ENCODE results near the gene PTER.

Gene PTER

GRCh38 chr10:16470747-16471146 lies 33.9 kb downstream of the PTER start:
- Histone ChIP-seq H3K18ac (ENCODE audit: low read length) (no peak overlapping the region), H3K79me1 (ENCODE audit: low read depth, low read length) (no peaks in the 10 kb centered on the region), H3K27me3 (ENCODE audit: control insufficient read depth in 3 of 3, insufficient read depth in 3 of 3, low read depth in 1 of 3, low read length in 3 of 3) (no peaks in the 10 kb centered on the region), H3K23ac (ENCODE audit: low read depth, low read length, poor library complexity) (no peak overlapping the region), H2BK15ac (ENCODE audit: low read length) (no peak overlapping the region), H2BK12ac (ENCODE audit: low read length) (no peak overlapping the region), H3K4me3 (ENCODE audit: low read length in 2 of 2) (no peak overlapping the region), H3K36me3 (replicated peaks in 1 of 2; ENCODE audit: control insufficient read depth in 2 of 2, insufficient read depth in 2 of 2, low read length in 2 of 2) (no peaks in the 10 kb centered on the region), H3K9ac (ENCODE audit: low read depth, low read length, poor library complexity) (no peak overlapping the region), H2BK120ac (ENCODE audit: low read depth, low read length) (no peak overlapping the region), H3K27ac (replicated peaks; ENCODE audit: low read length) (no peak overlapping the region), H3K9me3 (replicated peaks in 1 of 2; ENCODE audit: control insufficient read depth in 2 of 2, insufficient read depth in 1 of 2, low read depth in 1 of 2, low read length in 2 of 2) (no peaks in the 10 kb centered on the region), H2AFZ (ENCODE audit: low read length) (no peak overlapping the region), H4K8ac (ENCODE audit: low read depth, low read length) (no peak overlapping the region), H2AK5ac (ENCODE audit: low read depth, low read length) (no peak overlapping the region), H3K14ac (ENCODE audit: low read length) (no peak overlapping the region), H3K4me2 (ENCODE audit: insufficient read depth, low read length, poor library complexity, severe bottlenecking) (no peak overlapping the region), H3K4me1 (ENCODE audit: control insufficient read depth in 2 of 2, insufficient read depth in 1 of 2, low read depth in 1 of 2, low read length in 2 of 2) (no peaks in the 10 kb centered on the region), H3K4ac (ENCODE audit: low read length) (no peak overlapping the region), H2BK5ac (ENCODE audit: low read length) (no peak overlapping the region), H4K91ac (ENCODE audit: low read depth, low read length, poor library complexity) (no peak overlapping the region)
- no CpG with 5 or more reads among the region's 5 CpGs for WGBS, 2 donors (ENCODE audit: extremely low coverage in 2 of 2, insufficient read length in 2 of 2, insufficient replicate concordance in 1 of 2)
- no peak for DNase-seq (ENCODE audit: low spot score)

- Histone ChIP-seq H2BK120ac (ENCODE audit: low read depth, low read length) (no peak overlapping the region), H3K18ac (ENCODE audit: low read length) (no peak overlapping the region), H3K4me2 (ENCODE audit: insufficient read depth, low read length, poor library complexity, severe bottlenecking) (no peak overlapping the region), H3K27me3 (ENCODE audit: control insufficient read depth in 3 of 3, insufficient read depth in 3 of 3, low read depth in 1 of 3, low read length in 3 of 3) (no peaks in the 10 kb centered on the region), H2BK12ac (ENCODE audit: low read length) (no peak overlapping the region), H2AFZ (ENCODE audit: low read length) (no peak overlapping the region), H3K9ac (ENCODE audit: low read depth, low read length, poor library complexity) (no peak overlapping the region), H2BK5ac (ENCODE audit: low read length) (no peak overlapping the region), H3K27ac (replicated peaks; ENCODE audit: low read length) (no peak overlapping the region), H2BK15ac (ENCODE audit: low read length) (no peak overlapping the region), H2AK5ac (ENCODE audit: low read depth, low read length) (no peak overlapping the region), H3K36me3 (replicated peaks in 1 of 2; ENCODE audit: control insufficient read depth in 2 of 2, insufficient read depth in 2 of 2, low read length in 2 of 2) (no peaks in the 10 kb centered on the region), H3K4me3 (ENCODE audit: low read length in 2 of 2) (no peak overlapping the region), H3K79me1 (ENCODE audit: low read depth, low read length) (no peaks in the 10 kb centered on the region), H3K4ac (ENCODE audit: low read length) (no peak overlapping the region), H3K14ac (ENCODE audit: low read length) (no peak overlapping the region), H3K9me3 (replicated peaks in 1 of 2; ENCODE audit: control insufficient read depth in 2 of 2, insufficient read depth in 1 of 2, low read depth in 1 of 2, low read length in 2 of 2) (no peaks in the 10 kb centered on the region), H3K4me1 (ENCODE audit: control insufficient read depth in 2 of 2, insufficient read depth in 1 of 2, low read depth in 1 of 2, low read length in 2 of 2) (no peaks in the 10 kb centered on the region), H4K91ac (ENCODE audit: low read depth, low read length, poor library complexity) (no peak overlapping the region), H3K23ac (ENCODE audit: low read depth, low read length, poor library complexity) (no peak overlapping the region), H4K8ac (ENCODE audit: low read depth, low read length) (no peak overlapping the region)
- no CpG with 5 or more reads among the region's 3 CpGs for WGBS, 2 donors (ENCODE audit: extremely low coverage in 2 of 2, insufficient read length in 2 of 2, insufficient replicate concordance in 1 of 2)
- no peak for DNase-seq (ENCODE audit: low spot score)
Measured at GRCh38 chr10:16472828-16473227, 36.0 kb downstream of the PTER start.

GRCh38 chr10:16477757-16478156 lies 40.9 kb downstream of the PTER start:
- H4K91ac ChIP-seq (ENCODE audit: low read depth, low read length, poor library complexity): no peak overlapping the region

GRCh38 chr10:16478801-16479200 lies 42.0 kb downstream of the PTER start:
- no peak overlapping the region for H2AK5ac ChIP-seq (ENCODE audit: low read depth, low read length)
- H3K27me3 ChIP-seq (ENCODE audit: control insufficient read depth in 3 of 3, insufficient read depth in 3 of 3, low read depth in 1 of 3, low read length in 3 of 3): no peaks in the 10 kb centered on the region
- H4K8ac ChIP-seq (ENCODE audit: low read depth, low read length): no peak overlapping the region
- no peak overlapping the region for H3K23ac ChIP-seq (ENCODE audit: low read depth, low read length, poor library complexity)
- no peak overlapping the region for H3K27ac ChIP-seq (replicated peaks; ENCODE audit: low read length)
- no peak overlapping the region for H2BK120ac ChIP-seq (ENCODE audit: low read depth, low read length)
- H3K36me3 ChIP-seq (replicated peaks in 1 of 2; ENCODE audit: control insufficient read depth in 2 of 2, insufficient read depth in 2 of 2, low read length in 2 of 2): no peaks in the 10 kb centered on the region
- H3K4me2 ChIP-seq (ENCODE audit: insufficient read depth, low read length, poor library complexity, severe bottlenecking): no peak overlapping the region
- no peak overlapping the region for H3K4me3 ChIP-seq (ENCODE audit: low read length in 2 of 2)
- peaks cover 0 to 2% of the 10 kb centered on the region in 2 donors for H3K4me1 ChIP-seq (ENCODE audit: control insufficient read depth in 2 of 2, insufficient read depth in 1 of 2, low read depth in 1 of 2, low read length in 2 of 2)
- no peak overlapping the region for H2AFZ ChIP-seq (ENCODE audit: low read length)
- no peak for DNase-seq (ENCODE audit: low spot score)
- H3K9me3 ChIP-seq (replicated peaks in 1 of 2; ENCODE audit: control insufficient read depth in 2 of 2, insufficient read depth in 1 of 2, low read depth in 1 of 2, low read length in 2 of 2): no peaks in the 10 kb centered on the region
- H3K14ac ChIP-seq (ENCODE audit: low read length): no peak overlapping the region
- H3K79me1 ChIP-seq (ENCODE audit: low read depth, low read length): no peaks in the 10 kb centered on the region
- no peak overlapping the region for H3K18ac ChIP-seq (ENCODE audit: low read length)
- no CpG with 5 or more reads among the region's 4 CpGs for WGBS, 2 donors (ENCODE audit: extremely low coverage in 2 of 2, insufficient read length in 2 of 2, insufficient replicate concordance in 1 of 2)
- no peak overlapping the region for H2BK5ac ChIP-seq (ENCODE audit: low read length)
- no peak overlapping the region for H4K91ac ChIP-seq (ENCODE audit: low read depth, low read length, poor library complexity)
- no peak overlapping the region for H2BK15ac ChIP-seq (ENCODE audit: low read length)
- no peak overlapping the region for H3K4ac ChIP-seq (ENCODE audit: low read length)
- no peak overlapping the region for H2BK12ac ChIP-seq (ENCODE audit: low read length)
- H3K9ac ChIP-seq (ENCODE audit: low read depth, low read length, poor library complexity): no peak overlapping the region

More at GRCh38 chr10:16477757-16478156, 40.9 kb downstream of the PTER start:
- no peak overlapping the region for H2AFZ ChIP-seq (ENCODE audit: low read length)
- DNase-seq (ENCODE audit: low spot score): no peak
- H4K8ac ChIP-seq (ENCODE audit: low read depth, low read length): no peak overlapping the region
- H2BK5ac ChIP-seq (ENCODE audit: low read length): no peak overlapping the region
- H3K79me1 ChIP-seq (ENCODE audit: low read depth, low read length): no peaks in the 10 kb centered on the region
- H3K27me3 ChIP-seq (ENCODE audit: control insufficient read depth in 3 of 3, insufficient read depth in 3 of 3, low read depth in 1 of 3, low read length in 3 of 3): no peaks in the 10 kb centered on the region
- no peak overlapping the region for H3K9ac ChIP-seq (ENCODE audit: low read depth, low read length, poor library complexity)
- no peak overlapping the region for H3K18ac ChIP-seq (ENCODE audit: low read length)
- peaks cover 0 to 2% of the 10 kb centered on the region in 2 donors for H3K4me1 ChIP-seq (ENCODE audit: control insufficient read depth in 2 of 2, insufficient read depth in 1 of 2, low read depth in 1 of 2, low read length in 2 of 2)
- no peaks in the 10 kb centered on the region for H3K9me3 ChIP-seq (replicated peaks in 1 of 2; ENCODE audit: control insufficient read depth in 2 of 2, insufficient read depth in 1 of 2, low read depth in 1 of 2, low read length in 2 of 2)
- no peak overlapping the region for H2BK12ac ChIP-seq (ENCODE audit: low read length)
- no peak overlapping the region for H3K4me2 ChIP-seq (ENCODE audit: insufficient read depth, low read length, poor library complexity, severe bottlenecking)
- H3K36me3 ChIP-seq (replicated peaks in 1 of 2; ENCODE audit: control insufficient read depth in 2 of 2, insufficient read depth in 2 of 2, low read length in 2 of 2): no peaks in the 10 kb centered on the region
- no peak overlapping the region for H3K27ac ChIP-seq (replicated peaks; ENCODE audit: low read length)
- H3K4me3 ChIP-seq (ENCODE audit: low read length in 2 of 2): no peak overlapping the region
- no peak overlapping the region for H3K23ac ChIP-seq (ENCODE audit: low read depth, low read length, poor library complexity)
- H2BK120ac ChIP-seq (ENCODE audit: low read depth, low read length): no peak overlapping the region
- H2AK5ac ChIP-seq (ENCODE audit: low read depth, low read length): no peak overlapping the region
- WGBS, 2 donors (ENCODE audit: extremely low coverage in 2 of 2, insufficient read length in 2 of 2, insufficient replicate concordance in 1 of 2): no CpG with 5 or more reads among the region's 1 CpG
- H3K4ac ChIP-seq (ENCODE audit: low read length): no peak overlapping the region
- no peak overlapping the region for H2BK15ac ChIP-seq (ENCODE audit: low read length)
- H3K14ac ChIP-seq (ENCODE audit: low read length): no peak overlapping the region
